Activated naive CD4-positive, alpha-beta T cell treated with Interleukin-2 at 50 U/mL for 16 hours (primary cell): ENCODE measurements around the gene JUNB.

Source experiments
- DNase-seq: peaks from one replicate; pipeline ENCODE4 v3.0.0-alpha.2; 2020

JUNB gene

GRCh38 chr19:12791345-12792050 lies at the start of gene JUNB:
Gene JUNB, plus strand, starts transcription at chr19:12791486. Its CDS starts 286 bp downstream, at chr19:12791772.
- DNase-seq = peak; percentile 95

- DNase-seq = no peak
Measured at GRCh38 chr19:12745166-12745897, 46.0 kb upstream of the JUNB start.

- no peak for DNase-seq
Measured at GRCh38 chr19:12748489-12748888, 42.8 kb upstream of the JUNB start.

- no peak for DNase-seq
Measured at GRCh38 chr19:12749938-12750521, 41.3 kb upstream of the JUNB start.

- DNase-seq = no peak
Measured at GRCh38 chr19:12750851-12751250, 40.4 kb upstream of the JUNB start.

GRCh38 chr19:12751635-12752034 lies 39.7 kb upstream of the JUNB start, which contains the start of gene BEST2:
Gene BEST2, plus strand, starts transcription at chr19:12751791. Its CDS starts 802 bp downstream, at chr19:12752593.
- DNase-seq = no peak

GRCh38 chr19:12752056-12752781 lies 39.1 kb upstream of the JUNB start:
- DNase-seq = no peak

GRCh38 chr19:12754465-12755196 lies 36.7 kb upstream of the JUNB start:
- no peak for DNase-seq

- no peak for DNase-seq
Measured at GRCh38 chr19:12756150-12756883, 35.0 kb upstream of the JUNB start.

- peak; percentile 71 for DNase-seq
Measured at GRCh38 chr19:12757544-12758274, 33.6 kb upstream of the JUNB start.

- DNase-seq = no peak
Measured at GRCh38 chr19:12759686-12760085, 31.6 kb upstream of the JUNB start.

- DNase-seq = no peak
Measured at GRCh38 chr19:12763100-12763499, 28.2 kb upstream of the JUNB start.

GRCh38 chr19:12764698-12765097 lies 26.6 kb upstream of the JUNB start:
- no peak for DNase-seq

- DNase-seq = no peak
Measured at GRCh38 chr19:12766051-12766521, 25.2 kb upstream of the JUNB start.

GRCh38 chr19:12767150-12767549 lies 24.1 kb upstream of the JUNB start:
- no peak for DNase-seq

GRCh38 chr19:12767666-12768065 lies 23.6 kb upstream of the JUNB start:
- no peak for DNase-seq

GRCh38 chr19:12769689-12770088 lies 21.6 kb upstream of the JUNB start:
- DNase-seq = peak; percentile 73

- no peak for DNase-seq
Measured at GRCh38 chr19:12770922-12771321, 20.4 kb upstream of the JUNB start.

- no peak for DNase-seq
Measured at GRCh38 chr19:12772323-12772722, 19.0 kb upstream of the JUNB start.

GRCh38 chr19:12773571-12773970 lies 17.7 kb upstream of the JUNB start:
- no peak for DNase-seq
